Adipocyte (in vitro differentiated cells): ENCODE results near the gene AURKAIP1.
"Not testable (repeated sequence)": the region's sequence is repeated elsewhere in the genome, so short reads cannot be mapped to it uniquely, and the experiment has no call there.

Source experiments
- DNase-seq: peaks from one replicate; pipeline ENCODE4 v3.0.0-alpha.2; 2015; ENCODE audit warnings: low read depth
- H3K27me3 ChIP-seq: replicated peaks from 2 replicates; pipeline ENCODE4 v1.7.0; 2013; ENCODE audit warnings: mild to moderate bottlenecking, low read length, moderate library complexity; ENCODE audit not compliant: control insufficient read depth, insufficient read depth
- H3K36me3 ChIP-seq: 2 replicates; pipeline ENCODE4 v1.7.0; 2013; ENCODE audit warnings: low read length, mild to moderate bottlenecking, moderate library complexity; ENCODE audit not compliant: control insufficient read depth, insufficient read depth, severe bottlenecking
- H3K4me1 ChIP-seq: 2 replicates; pipeline ENCODE4 v1.7.0; 2013; ENCODE audit warnings: mild to moderate bottlenecking, low read length, moderate library complexity; ENCODE audit not compliant: control insufficient read depth, insufficient read depth
- H3K4me3 ChIP-seq: 2 replicates; pipeline ENCODE4 v1.7.0; 2013; ENCODE audit warnings: mild to moderate bottlenecking, low read length, moderate library complexity
- H3K9ac ChIP-seq: 2 replicates; pipeline ENCODE4 v1.7.0; 2013; ENCODE audit warnings: mild to moderate bottlenecking, low read length, moderate library complexity
- H3K9me3 ChIP-seq: 2 replicates; pipeline ENCODE4 v1.7.0; 2013; ENCODE audit warnings: mild to moderate bottlenecking, low read length, moderate library complexity; ENCODE audit not compliant: control insufficient read depth

The AURKAIP1 gene

GRCh38 chr1:1394116-1394515, 19.1 kb upstream of the AURKAIP1 start:
- Histone ChIP-seq H3K4me1 (peaks cover 16% of the 10 kb centered on the region), H3K27me3 (no peaks in the 10 kb centered on the region), H3K36me3 (peaks cover 79% of the 10 kb centered on the region), H3K4me3 (no peak overlapping the region), H3K9ac (no peak overlapping the region), H3K9me3 (no peaks in the 10 kb centered on the region)
- DNase-seq = no peak

DNA sequence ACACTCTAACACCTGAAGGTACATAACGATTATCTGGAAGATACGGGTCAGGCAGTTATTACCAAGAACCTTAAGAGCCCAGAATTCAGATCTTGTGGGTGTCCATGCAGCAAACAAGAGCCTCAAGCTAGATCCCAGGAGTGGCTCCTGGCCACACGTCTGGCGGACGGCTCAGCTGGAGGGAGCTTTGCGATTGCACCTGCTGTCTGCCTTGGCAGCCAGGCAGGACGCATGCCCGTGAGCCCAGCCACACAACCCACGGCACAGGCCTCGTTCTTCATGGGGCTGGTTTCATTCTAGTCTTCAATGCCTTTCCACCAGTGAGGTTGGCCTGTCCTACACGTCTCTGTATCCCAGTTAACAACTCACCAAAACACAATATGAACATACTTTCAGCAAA, 18.4 kb upstream of the AURKAIP1 start:
- no peaks in the 10 kb centered on the region for H3K27me3 ChIP-seq
- H3K36me3 ChIP-seq = peaks cover 85% of the 10 kb centered on the region
- H3K9ac ChIP-seq = peak overlapping the region; percentile 14

GRCh38 chr1:1393014-1393413, 18.0 kb upstream of the AURKAIP1 start:
- Histone ChIP-seq H3K9me3 (no peaks in the 10 kb centered on the region), H3K4me3 (no peak overlapping the region), H3K27me3 (no peaks in the 10 kb centered on the region), H3K36me3 (peaks cover 89% of the 10 kb centered on the region), H3K9ac (peak overlapping the region; percentile 14), H3K4me1 (peaks cover 14% of the 10 kb centered on the region)
- no peak for DNase-seq

More for the DNA sequence above, 18.4 kb upstream of the AURKAIP1 start:
- no peak for DNase-seq
- H3K4me3 ChIP-seq = no peak overlapping the region
- peaks cover 16% of the 10 kb centered on the region for H3K4me1 ChIP-seq
- H3K9me3 ChIP-seq = no peaks in the 10 kb centered on the region

DNA sequence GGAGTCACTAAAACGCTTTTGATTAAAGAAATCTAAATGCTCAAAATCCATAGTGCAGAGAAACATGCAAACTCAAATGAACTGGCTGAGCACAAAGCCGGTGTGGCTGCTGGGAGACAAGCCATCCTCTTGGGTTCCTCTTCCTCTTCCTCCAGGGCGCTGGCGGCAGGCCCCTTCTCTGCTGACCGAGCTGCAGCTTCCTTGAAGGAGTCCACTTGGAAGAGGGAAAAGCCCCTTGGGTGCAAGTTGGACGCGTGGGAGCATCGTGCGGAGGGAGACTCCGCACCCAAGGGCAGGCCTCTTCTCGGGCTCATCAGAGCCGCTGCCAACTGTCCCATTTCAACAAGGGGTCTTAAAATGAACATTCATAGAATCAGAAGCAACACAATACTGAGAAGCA, 16.2 kb upstream of the AURKAIP1 start:
- no peak overlapping the region for H3K9ac ChIP-seq
- H3K36me3 ChIP-seq = peaks cover 95% of the 10 kb centered on the region
- H3K9me3 ChIP-seq = no peaks in the 10 kb centered on the region
- H3K4me1 ChIP-seq = peaks cover 3% of the 10 kb centered on the region
- no peak for DNase-seq
- H3K27me3 ChIP-seq = no peaks in the 10 kb centered on the region
- H3K4me3 ChIP-seq = no peak overlapping the region

DNA sequence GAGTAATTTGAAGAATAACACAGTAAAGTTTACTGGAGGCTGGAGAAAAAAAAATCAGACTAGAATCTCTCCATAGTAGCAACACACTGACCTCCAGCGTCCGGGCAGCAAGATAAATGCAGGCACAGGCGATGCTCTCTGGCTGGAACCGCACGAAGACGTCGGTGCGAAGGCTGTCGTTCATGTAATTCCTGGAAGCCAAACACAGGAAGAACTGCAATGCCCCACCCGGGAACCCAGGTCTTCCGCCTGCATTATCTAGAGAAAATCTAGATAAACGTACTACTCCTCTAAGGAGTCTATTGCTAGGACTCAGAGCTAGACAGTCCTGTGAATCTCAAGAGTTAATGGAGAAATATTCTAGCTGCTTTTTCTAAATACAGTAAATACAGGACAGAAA, 15.7 kb upstream of the AURKAIP1 start:
- DNase-seq = no peak
- H3K9ac ChIP-seq = no peak overlapping the region

GRCh38 chr1:1388078-1388472, 13.1 kb upstream of the AURKAIP1 start:
- H3K9me3 ChIP-seq = no peaks in the 10 kb centered on the region
- no peaks in the 10 kb centered on the region for H3K27me3 ChIP-seq
- peaks cover 81% of the 10 kb centered on the region for H3K36me3 ChIP-seq
- no peak overlapping the region for H3K9ac ChIP-seq
- H3K4me3 ChIP-seq = no peak overlapping the region
- no peak for DNase-seq
- peaks cover 3% of the 10 kb centered on the region for H3K4me1 ChIP-seq

More for the DNA sequence above, 15.7 kb upstream of the AURKAIP1 start:
- peaks cover 3% of the 10 kb centered on the region for H3K4me1 ChIP-seq
- no peaks in the 10 kb centered on the region for H3K27me3 ChIP-seq
- H3K9me3 ChIP-seq = no peaks in the 10 kb centered on the region
- H3K4me3 ChIP-seq = no peak overlapping the region
- peaks cover 99% of the 10 kb centered on the region for H3K36me3 ChIP-seq

- no peak for DNase-seq
- Histone ChIP-seq H3K36me3 (peaks cover 74% of the 10 kb centered on the region), H3K27me3 (no peaks in the 10 kb centered on the region), H3K9ac (no peak overlapping the region), H3K4me1 (peaks cover 3% of the 10 kb centered on the region), H3K4me3 (no peak overlapping the region), H3K9me3 (no peaks in the 10 kb centered on the region)
Measured at GRCh38 chr1:1387098-1388077, 12.4 kb upstream of the AURKAIP1 start.

GRCh38 chr1:1385931-1386330, 10.9 kb upstream of the AURKAIP1 start:
- Histone ChIP-seq H3K4me3 (no peak overlapping the region), H3K4me1 (peaks cover 3% of the 10 kb centered on the region), H3K9me3 (no peaks in the 10 kb centered on the region), H3K36me3 (peaks cover 59% of the 10 kb centered on the region), H3K27me3 (no peaks in the 10 kb centered on the region), H3K9ac (no peak overlapping the region)
- no peak for DNase-seq

- H3K4me1 ChIP-seq, H3K9ac ChIP-seq, H3K27me3 ChIP-seq, DNase-seq, H3K9me3 ChIP-seq, H3K4me3 ChIP-seq: not testable (repeated sequence)
- H3K36me3 ChIP-seq = peaks cover 53% of the 10 kb centered on the region
Measured at GRCh38 chr1:1385339-1385738, 10.3 kb upstream of the AURKAIP1 start.

GRCh38 chr1:1381294-1381693, 6.3 kb upstream of the AURKAIP1 start:
- H3K27me3 ChIP-seq = no peaks in the 10 kb centered on the region
- H3K4me1 ChIP-seq = peaks cover 4% of the 10 kb centered on the region
- no peaks in the 10 kb centered on the region for H3K9me3 ChIP-seq
- peaks cover 14% of the 10 kb centered on the region for H3K36me3 ChIP-seq
- no peak for DNase-seq
- H3K9ac ChIP-seq = no peak overlapping the region
- H3K4me3 ChIP-seq = no peak overlapping the region

GRCh38 chr1:1380860-1381259, 5.9 kb upstream of the AURKAIP1 start:
- peaks cover 8% of the 10 kb centered on the region for H3K4me1 ChIP-seq
- no peak overlapping the region for H3K9ac ChIP-seq
- H3K4me3 ChIP-seq = no peak overlapping the region
- H3K9me3 ChIP-seq = no peaks in the 10 kb centered on the region
- peaks cover 9% of the 10 kb centered on the region for H3K36me3 ChIP-seq
- DNase-seq = no peak
- H3K27me3 ChIP-seq = no peaks in the 10 kb centered on the region
